Head of caudate nucleus (tissue), 42 donors: ENCODE data around the gene LOXL1.
A peak's percentile ranks its signal among the peaks of the same experiment; 100 is the strongest.

Experiments used
- DNase-seq, 42 donors: peaks; one replicate each; pipeline versions ENCODE4 v3.0.0 to v3.0.0-alpha.2; 2020 to 2021; ENCODE audit warnings: mixed read lengths in 7 of 42
- intact Hi-C: fragments of 100-400 bp; cut with DNase I; formaldehyde crosslinking; loops from one replicate; pipeline ENCODE4 v1.15.0; 2022

LOXL1 gene

DNA sequence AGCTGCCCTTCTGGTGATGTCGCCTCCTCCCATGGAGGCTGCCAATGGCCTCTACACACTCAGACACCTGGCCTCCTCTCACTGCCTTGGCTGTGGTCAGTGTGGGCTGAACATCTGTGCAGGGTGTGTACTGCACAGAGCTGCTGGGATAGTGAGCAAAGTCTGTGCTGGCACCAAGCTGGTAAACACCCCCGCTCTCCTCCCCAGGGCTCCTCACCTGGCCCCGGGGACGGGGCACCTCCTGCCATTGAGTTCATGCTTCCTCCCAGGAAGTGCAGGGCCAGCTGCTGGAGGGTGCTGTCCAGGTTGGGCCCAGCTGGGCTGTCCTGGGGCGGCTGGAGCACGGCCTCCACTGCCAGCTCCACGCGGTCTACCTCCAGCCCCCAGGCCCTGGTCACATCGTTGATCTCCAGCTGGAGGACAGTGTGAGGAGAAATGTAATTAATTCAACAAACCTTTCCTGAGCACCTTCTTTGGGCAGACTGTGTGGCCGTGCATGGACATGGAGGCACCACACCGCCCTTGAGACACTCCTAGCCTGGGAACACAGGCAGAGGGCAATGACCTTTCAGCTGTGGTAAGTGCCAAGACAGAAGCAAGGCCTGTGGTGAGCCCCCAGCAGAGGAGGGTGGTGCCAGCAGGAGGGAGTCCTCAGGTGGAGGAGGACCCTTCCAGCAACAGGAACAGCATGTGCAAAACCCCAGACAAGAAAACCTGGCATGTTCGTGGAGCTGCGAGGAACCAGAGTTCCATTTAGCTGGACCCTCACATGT, 59.0 kb downstream of the LOXL1 start:
- intact Hi-C loops: loop anchor here (10.0 kb wide), 1 partner anchor 60 kb away; no protein-coding TSS in a partner anchor

DNA sequence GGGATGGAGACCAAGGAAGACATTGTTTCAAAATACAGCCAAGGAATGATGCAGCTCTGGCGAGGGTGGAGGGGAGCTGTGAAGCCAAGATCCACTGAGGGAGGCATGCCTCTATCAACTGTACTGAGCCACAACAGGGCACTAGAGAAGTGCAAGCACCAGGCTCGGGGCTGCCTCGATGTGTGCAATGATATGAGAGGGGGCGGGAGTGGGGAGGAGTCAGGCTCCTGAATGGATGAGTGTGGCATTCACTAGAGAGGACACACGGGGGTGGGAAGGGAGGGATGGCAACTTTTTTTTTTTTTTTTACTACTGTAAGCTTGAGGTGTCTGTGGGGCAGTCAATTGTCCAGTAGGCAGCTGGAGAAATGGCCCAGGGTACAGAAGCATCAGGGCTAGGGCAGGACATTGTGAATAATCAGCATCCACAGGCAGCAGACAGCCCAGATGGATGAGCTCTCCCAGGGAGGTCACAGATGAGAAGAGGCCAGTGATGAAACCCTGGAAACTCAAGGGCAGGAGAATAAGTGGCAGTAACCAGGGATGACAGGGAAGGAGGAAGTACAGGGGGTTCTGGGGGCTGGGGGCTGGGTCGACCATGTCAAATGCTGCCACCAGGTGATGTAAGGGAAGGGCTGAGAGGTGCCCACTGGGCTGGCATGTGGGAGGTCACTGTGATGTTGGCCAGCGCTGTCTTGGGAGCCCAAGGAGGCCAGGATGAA, 60.0 kb downstream of the LOXL1 start:
- intact Hi-C loops: loop anchor here (10.0 kb wide), 1 partner anchor 59 kb away; no protein-coding TSS in a partner anchor
- peak in 23 of 42 donors; percentile 18 to 72 (median 43) for DNase-seq

More for the DNA sequence above, 59.0 kb downstream of the LOXL1 start:
- DNase-seq: no peak

DNA sequence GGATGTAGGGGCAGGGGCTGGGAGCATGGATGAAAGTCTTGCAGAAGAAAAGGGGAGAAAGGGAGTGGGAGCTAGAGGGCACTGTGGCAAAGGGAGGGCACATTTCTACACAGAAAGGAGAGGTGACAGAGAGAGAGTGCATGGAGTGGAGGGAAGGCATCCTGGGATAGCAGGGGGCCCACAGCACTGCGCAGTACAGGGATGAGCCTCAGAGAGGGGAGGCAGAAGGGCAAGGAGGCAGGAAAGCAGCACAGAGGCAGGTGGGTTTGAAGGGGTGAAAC, 60.5 kb downstream of the LOXL1 start:
- intact Hi-C loops: loop anchor here (10.0 kb wide), 1 partner anchor 58 kb away; no protein-coding TSS in a partner anchor
- DNase-seq: no peak

DNA sequence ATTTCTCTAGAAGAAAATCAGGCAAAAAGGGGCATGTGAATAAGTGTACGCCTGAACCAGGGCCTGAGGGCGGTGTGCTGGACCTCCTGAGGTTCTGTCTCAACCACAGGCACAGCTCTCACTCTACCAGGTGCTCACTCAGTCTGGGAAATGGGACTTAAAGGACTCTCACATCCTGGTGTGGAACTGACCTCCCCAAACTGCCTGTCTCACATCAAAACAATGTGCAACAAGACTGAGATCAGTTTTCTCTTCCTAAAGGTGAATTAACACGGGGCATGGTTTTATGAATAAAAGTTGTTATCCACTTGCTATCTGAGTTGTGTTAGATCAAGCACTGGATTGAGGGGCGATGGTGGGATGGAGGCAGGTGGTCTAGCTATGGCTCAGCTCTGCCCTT, 61.0 kb downstream of the LOXL1 start:
- intact Hi-C loops: loop anchor here (10.0 kb wide), 1 partner anchor 58 kb away; no protein-coding TSS in a partner anchor
- DNase-seq: no peak

DNA sequence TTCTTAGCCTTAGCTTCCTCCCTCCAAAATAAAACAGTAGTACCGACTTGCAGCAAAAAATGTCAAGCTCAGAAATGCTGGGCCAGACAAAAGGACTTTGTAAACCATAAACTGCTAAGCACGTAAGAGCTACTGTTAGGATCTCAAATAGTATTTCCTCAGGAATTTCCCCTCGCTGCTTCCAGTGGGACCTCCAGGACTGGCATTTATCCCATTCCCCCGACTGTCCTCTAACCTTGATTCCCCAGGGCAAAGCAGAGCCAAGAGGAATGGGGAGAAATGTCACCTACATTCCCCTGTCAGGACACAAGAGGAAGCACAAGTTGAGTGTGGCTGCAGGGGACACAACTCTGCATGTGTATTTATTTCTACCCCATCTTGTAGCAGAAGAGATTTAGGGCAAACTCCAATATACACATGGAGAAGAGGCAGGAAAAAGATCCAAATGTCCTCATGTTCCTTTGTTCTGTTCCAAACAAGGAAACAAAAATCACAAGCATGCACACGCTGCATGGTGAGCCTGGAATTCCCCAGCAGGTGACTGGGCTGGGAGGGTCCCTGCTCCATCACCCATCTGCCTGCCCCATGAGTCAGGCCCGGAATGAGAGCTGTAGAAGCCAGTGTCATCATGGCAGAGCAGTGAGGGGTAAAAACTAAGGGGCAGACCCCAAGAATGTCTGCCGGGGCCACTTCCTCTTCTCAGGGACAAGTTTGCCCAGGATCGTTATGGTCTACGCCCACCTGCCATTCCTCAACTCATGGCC, 61.6 kb downstream of the LOXL1 start:
- intact Hi-C loops: loop anchor here (10.0 kb wide), 1 partner anchor 57 kb away; no protein-coding TSS in a partner anchor
- no peak for DNase-seq

DNA sequence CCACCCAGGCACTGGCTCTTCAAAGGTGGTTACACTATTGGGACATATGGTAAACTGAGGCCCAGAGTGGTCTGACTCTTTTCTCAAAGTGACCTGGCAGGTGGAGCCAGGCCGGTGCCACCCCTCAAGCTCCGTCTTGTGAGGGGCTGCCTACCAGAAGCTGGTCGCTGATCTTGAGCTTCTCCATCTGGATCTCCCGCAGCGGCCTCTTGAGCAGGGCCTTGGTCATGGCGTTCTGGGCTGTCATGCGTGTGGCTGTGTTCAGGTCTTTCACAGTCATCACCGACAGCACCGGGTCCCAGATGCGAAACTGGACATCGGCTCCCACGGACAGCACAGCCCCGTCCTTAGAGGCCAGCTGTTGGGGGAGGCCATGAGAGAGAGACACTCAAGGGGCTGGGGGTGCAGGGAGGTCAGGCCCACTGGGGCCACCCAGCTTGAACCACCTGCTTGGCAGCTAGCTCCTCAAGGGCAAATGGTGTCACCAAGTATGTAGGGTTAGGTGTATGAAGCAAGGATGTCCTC, 62.2 kb downstream of the LOXL1 start:
- intact Hi-C loops: loop anchor here (10.0 kb wide), 1 partner anchor 56 kb away; no protein-coding TSS in a partner anchor

DNA sequence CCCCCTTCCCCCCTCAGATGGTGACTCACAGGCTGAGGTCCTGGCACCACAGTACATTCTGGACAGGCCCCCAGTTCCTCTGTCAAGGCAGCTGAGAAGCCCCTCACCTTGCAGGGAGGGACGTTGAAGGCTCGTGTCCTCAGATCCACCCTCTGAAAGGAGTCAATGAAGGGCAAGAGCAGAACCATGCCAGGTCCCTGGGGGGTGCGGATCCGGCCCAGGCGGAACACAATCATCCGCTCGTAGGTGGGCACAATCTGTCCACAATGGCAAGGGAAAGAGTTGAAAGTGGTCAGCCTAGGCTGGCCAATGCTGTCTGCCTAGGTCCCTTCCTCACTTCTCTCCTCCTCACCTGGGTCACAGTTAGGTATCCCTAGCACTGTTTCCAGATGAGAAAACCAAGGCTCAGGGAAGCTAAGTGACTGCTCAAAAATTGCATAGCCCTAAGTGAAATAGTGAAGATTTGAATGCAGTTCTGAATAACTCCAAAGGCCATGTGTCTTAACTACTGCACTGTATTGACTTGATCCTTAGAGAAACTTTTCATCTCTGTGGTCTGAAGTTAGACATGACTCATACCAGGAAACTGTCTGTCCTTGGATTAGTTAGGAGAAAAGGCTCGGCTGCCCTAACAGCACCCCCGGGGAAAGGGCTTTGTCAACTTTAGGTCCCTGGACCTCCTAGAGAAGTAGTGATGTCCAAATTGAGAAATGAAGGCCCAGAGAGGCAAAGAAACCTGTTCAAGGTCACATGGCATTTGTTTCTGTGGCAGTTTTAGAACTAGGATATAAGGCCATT, 62.9 kb downstream of the LOXL1 start:
- no peak for DNase-seq
- intact Hi-C loops: loop anchor here (10.0 kb wide), 1 partner anchor 56 kb away; no protein-coding TSS in a partner anchor

More for the DNA sequence above, 62.2 kb downstream of the LOXL1 start:
- DNase-seq: no peak

DNA sequence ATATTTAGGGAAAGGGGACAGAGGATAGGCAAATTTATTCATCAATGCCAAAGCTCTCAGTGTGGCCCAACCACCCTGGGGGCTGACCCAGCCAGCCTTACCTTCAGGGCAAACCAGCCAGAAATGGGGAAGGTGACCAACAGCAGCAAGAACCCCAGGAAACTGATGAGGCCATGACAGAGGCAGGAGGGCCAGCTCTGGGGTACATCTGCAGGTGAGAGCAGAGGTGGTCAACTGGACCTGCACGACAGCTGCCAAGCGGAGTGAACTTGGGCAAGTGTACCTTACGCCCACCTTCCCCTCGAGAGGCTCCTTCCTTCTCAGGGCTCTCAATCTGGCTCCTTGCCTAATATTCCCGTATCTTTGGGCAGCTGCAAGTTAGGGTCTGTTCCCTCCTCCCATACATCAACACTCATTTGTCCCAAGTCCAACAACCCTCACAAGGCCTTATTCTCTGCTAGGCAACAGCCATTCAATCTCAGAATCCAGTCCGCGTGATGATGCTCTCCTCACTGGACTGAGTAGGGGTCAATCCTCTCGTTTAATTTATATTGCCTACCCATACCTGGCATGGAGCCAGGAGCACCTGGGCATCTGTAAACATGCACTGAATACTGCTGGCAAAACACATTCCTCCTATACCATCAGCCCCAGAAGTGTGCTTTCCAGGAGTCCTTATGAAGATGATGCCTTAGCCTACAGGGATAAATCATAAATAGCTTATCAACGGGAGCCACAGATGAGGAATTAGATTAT, 64.2 kb downstream of the LOXL1 start:
- intact Hi-C loops: loop anchor here (5.0 kb wide), 1 partner anchor 627 kb away; the partner anchor contains the start of gene CLK3
- no peak for DNase-seq

DNA sequence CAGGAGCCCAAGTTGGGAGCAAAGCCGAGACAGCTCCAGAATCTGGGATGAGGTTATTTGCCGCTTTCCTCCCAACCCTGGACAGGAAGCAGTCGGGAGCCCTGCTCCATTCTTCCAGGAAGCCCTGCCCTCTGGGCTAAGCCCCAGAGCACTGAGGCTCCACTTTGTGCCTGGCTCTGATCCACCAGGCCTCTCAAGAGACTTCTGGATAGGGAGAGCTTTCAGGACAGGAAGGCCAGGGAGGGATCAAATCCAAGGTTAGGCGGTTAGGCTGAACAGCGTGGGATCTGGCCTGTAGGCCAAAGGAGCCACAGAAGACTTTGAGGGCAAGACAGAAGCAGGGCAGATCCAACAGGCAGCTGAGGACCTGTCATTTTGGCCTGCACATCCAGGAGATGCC, 65.0 kb downstream of the LOXL1 start:
- intact Hi-C loops: loop anchor here (5.0 kb wide), 1 partner anchor 626 kb away; the partner anchor contains the start of gene CLK3
- peak in 24 of 42 donors; percentile 19 to 79 (median 46) for DNase-seq

DNA sequence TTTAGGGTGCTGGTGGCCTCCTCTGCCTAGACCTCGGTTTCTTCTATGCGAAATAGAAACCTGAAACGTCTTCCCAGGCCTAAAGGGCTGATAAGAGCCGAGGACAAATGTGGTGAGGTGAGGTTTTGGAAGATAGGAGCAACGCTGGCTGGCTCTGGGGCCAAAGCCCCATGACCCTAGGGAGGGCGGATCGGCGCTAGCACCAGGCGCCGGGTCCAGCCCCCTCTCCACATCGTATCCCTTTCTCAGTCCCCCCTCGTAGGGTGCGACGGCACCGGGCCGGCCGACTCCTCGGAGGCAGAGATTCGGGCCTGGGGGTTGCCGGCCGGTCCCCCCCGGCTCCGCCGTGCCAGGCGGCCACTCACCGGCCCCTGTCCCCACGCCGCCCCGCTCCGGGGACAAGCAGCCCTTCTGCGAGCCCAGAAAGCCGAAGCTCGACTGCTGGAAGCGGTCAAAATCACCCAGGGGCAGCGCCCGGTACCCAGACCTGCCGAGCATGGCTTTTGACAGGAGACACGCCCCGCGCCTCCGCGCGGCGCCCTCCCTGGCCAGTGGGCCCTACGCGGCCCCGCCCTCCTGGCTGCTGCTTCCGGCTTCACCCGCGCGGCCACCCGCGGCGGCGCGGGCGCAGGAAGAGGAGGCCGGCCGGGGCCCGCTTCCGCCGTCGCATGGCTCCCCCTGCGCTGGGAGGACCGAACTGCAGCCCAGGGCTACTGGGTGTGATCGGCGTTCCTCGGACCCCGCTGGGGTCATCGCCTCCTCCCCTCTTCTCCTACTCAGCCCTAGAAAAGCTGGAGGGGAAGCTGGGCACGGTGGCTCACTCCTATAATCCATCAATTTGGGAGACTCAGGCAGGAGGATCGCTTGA, 65.7 kb downstream of the LOXL1 start, which contains the start of gene STOML1:
STOML1 (minus strand) TSS at position 570 of the 868 bp plus-strand sequence; CDS start at position 498, 72 bp downstream.
- intact Hi-C loops: loop anchor here (5.0 kb wide), 1 partner anchor 625 kb away; the partner anchor contains the start of gene CLK3
- peak; percentile 66 to 96 (median 92) for DNase-seq

DNA sequence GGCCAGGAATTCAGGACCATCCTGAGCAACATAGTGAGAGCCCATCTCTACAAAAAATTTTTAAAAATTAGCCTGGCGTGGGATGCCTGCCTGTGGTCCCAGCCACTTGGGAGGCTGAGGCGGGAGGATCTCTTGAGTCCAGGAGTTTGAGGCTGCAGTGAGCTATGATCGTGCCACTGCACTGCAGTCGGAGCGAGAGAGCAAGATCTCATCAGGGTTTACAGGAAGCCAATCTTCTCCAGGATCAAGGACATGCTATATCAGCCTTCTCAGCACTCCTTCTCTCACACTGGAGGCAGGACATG, 66.3 kb downstream of the LOXL1 start:
- DNase-seq: no peak
- intact Hi-C loops: loop anchor here (5.0 kb wide), 1 partner anchor 625 kb away; the partner anchor contains the start of gene CLK3

DNA sequence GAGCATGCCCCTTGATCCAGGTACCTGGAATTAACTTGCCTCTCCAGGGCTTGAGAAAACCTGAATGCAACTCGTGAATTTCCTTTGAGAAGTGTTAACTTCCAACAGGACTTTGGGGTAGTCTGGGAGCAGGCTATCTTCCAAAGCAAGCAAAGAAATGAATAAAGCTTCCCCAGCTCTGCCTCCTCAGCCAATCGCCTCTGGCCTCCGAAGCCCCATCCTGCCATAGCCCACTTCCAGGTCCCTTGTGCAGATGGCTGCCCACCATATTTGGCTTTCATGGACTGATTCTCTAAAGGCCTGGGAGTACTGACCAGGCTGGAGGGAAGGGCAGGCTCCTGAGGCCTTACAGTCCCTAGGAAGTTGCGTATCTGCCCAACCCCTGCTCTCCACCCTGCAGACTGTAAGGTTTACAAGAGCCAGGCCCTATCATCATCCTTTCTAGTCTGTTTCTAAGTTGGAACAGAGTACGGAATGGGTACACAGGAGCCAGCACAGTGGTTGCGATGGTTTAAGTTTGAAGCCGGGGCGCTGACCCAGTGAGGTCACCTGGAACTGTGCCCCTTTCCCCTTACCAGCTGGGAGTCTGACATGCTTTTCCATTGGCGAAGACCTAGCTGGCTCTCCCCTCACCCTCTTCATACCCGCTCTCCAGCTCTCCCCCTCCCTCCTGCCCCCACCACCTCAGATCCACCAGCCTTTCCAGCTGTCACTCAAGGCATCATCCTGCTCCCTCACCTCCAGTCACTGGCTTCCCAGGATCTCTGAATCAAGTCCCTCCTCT, 67.1 kb downstream of the LOXL1 start:
- no peak for DNase-seq
- intact Hi-C loops: loop anchor here (5.0 kb wide), 1 partner anchor 624 kb away; the partner anchor contains the start of gene CLK3

DNA sequence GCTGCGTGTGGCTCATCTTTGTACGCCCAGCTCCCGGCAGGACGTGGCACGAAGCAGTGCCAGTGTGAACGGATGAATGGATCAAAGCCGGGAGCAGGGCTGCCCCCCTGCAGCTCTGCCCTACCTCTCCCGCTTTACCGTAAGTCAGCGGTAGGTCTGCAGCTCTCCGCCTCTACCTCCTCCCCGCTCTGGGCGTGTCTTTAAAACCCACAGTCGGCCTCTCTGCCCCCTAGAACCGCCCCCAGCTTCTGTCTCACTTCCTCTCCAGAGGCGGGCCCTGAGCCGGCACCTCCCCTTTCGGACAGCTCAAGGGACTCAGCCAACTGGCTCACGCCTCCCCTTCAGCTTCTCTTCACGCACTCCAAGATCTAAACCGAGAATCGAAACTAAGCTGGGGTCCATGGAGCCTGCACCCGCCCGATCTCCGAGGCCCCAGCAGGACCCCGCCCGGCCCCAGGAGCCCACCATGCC, 68.2 kb downstream of the LOXL1 start, which contains the start of gene PML:
PML (plus strand) TSS at position 304 of the 471 bp plus-strand sequence; CDS start at position 401, 97 bp downstream.
- intact Hi-C loops: loop anchor here (5.0 kb wide), 1 partner anchor 623 kb away; the partner anchor contains the start of gene CLK3

DNA sequence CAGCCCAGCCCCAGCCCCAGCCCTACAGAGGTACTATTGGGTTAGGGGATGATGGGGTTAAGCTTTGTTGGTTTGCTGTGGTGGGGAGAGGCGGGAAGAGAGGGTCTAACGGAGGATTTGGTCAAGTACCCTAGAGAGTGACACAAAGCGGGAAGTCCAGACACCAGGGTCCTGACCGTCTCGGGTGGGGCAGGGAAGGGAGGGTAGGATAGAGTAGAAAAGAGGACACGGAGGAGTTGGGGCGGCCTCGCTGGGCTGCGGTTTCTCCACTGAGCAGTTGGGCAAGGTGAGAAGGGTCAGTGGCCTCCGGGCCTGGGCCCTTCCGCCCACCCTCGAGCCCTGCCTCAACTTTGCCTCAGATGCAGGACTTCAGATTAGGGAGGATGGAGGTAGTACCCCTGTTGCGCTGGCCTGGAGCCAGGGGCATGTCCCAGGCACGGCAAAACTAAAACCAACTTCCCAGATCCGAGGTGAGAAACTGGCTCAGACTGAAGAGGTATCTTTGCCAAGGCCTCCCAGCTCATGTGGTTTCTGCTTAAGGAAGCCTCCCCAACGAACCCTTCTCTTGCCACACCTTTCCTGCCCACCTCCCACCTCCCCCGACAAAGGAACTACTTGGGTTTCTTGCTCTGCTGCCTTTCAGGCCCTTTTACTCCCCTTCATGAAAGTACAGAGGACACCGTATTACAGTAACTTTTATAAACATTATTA, 68.8 kb downstream of the LOXL1 start:
- intact Hi-C loops: loop anchor here (5.0 kb wide), 1 partner anchor 622 kb away; the partner anchor contains the start of gene CLK3
- peak in 14 of 42 donors; percentile 9 to 55 (median 34) for DNase-seq

More for the DNA sequence above, 68.2 kb downstream of the LOXL1 start, which contains the start of gene PML:
- peak; percentile 85 to 99 (median 96) for DNase-seq
